HepG2 (cell line): ENCODE measurements around the gene SERINC2. TPM values are rescaled to one million over a fixed set of nuclear protein-coding genes. Genes with fewer than 3 reads are reported as not detected.

Source experiments
- ATF2 ChIP-seq: sonication (generic); formaldehyde crosslinking; IDR thresholded peaks from 2 replicates; pipeline ENCODE4 v1.4.0; 2020; ENCODE audit warnings: missing genetic modification reagents
- CTCF ChIP-seq: sonication (generic); formaldehyde crosslinking; IDR thresholded peaks from 2 replicates; pipeline ENCODE4 v1.5.0; 2020; ENCODE audit warnings: mild to moderate bottlenecking, missing genetic modification reagents, moderate library complexity
- ELK4 ChIP-seq: sonication (generic); formaldehyde crosslinking; IDR thresholded peaks from 2 replicates; pipeline ENCODE4 v1.9.0; 2021; ENCODE audit warnings: missing genetic modification reagents, borderline replicate concordance
- GATAD1 ChIP-seq: IDR thresholded peaks from 2 replicates; pipeline ENCODE4 v1.6.1; 2016; ENCODE audit warnings: missing genetic modification reagents, missing compliant biosample characterization
- NR2C2 ChIP-seq: sonication (generic); formaldehyde crosslinking; IDR thresholded peaks from 2 replicates; pipeline ENCODE4 v1.4.0; 2020; ENCODE audit warnings: missing genetic modification reagents, mild to moderate bottlenecking, moderate library complexity, borderline replicate concordance
- PITX1 ChIP-seq: sonication (generic); formaldehyde crosslinking; IDR thresholded peaks from 2 replicates; pipeline ENCODE4 v1.5.1; 2020; ENCODE audit warnings: mild to moderate bottlenecking, missing genetic modification reagents
- RBM22 ChIP-seq: fragments of 200-400 bp; formaldehyde crosslinking; optimal IDR thresholded peaks from 2 replicates; pipeline ENCODE3; 2017; ENCODE audit warnings: mild to moderate bottlenecking, low read length, moderate library complexity
- SMARCC2 ChIP-seq: fragments of 450-650 bp; IDR thresholded peaks from 2 replicates; pipeline ENCODE4 v1.6.1; 2017; ENCODE audit warnings: antibody characterized with exemption, mild to moderate bottlenecking
- ZFAT ChIP-seq: sonication (generic); formaldehyde crosslinking; conservative IDR thresholded peaks from 2 replicates; pipeline ENCODE4 v1.8.1; 2023; ENCODE audit warnings: missing genetic modification reagents, inconsistent platforms
- ZNF264 ChIP-seq: sonication (generic); formaldehyde crosslinking; IDR thresholded peaks from 2 replicates; pipeline ENCODE4 v1.4.0; 2020; ENCODE audit warnings: missing genetic modification reagents
- ZNF367 ChIP-seq: sonication (generic); formaldehyde crosslinking; IDR thresholded peaks from 2 replicates; pipeline ENCODE4 v1.4.0; 2020; ENCODE audit warnings: missing genetic modification reagents, borderline replicate concordance
- polyA plus RNA-seq, 8 experiments: library from polyadenylated mRNA; depleted of rRNA in 3 of 8; stranded (reverse) in 7 of 8; unstranded in 1 of 8; fragments of >200 nt; fragmentation: Illumina TruSeq in 4 of 8; extraction: Trizol in 4 of 8; gene quantifications; 2 replicates each; pipeline versions ENCODE4 v1.2.1 to v1.2.3, GENCODE V29; 2011 to 2016; ENCODE audit warnings: low read depth in 4 of 8, missing spikeins in 1 of 8, mixed read lengths in 1 of 8; ENCODE audit not compliant: insufficient read depth in 1 of 8
- total RNA-seq, 5 experiments: library from RNA; depleted of rRNA; stranded (reverse); fragments of >200 nt; fragmentation: Illumina TruSeq; extraction: Trizol; gene quantifications; 2 replicates each; pipeline ENCODE4 v1.2.3, GENCODE V29; 2016; ENCODE audit warnings: low read depth in 1 of 5
- TF ChIP-seq, protein P1 (sequence below): sonication (generic); formaldehyde crosslinking; IDR thresholded peaks from 2 replicates; pipeline ENCODE4 v1.5.0; 2020; ENCODE audit warnings: mild to moderate bottlenecking, missing genetic modification reagents

SERINC2 gene
- total and polyA plus RNA-seq, 2 of the 13 experiments (the other 11 are each of a cell fraction or from before 2014, with no cell fraction given): 4.8 to 126 TPM

GRCh38 chr1:31417148-31417547 is 4.1 kb downstream of the SERINC2 start (continued):
- TF ChIP-seq CTCF: 0 out of 2 replicates have a peak, but pooled peaks have one; percentile 19
- peak; percentile 70; the same call in 1 of the 2 replicates for TF ChIP-seq ATF2 (CRISPR knock-in tag)
- no peak for TF ChIP-seq ELK4 (CRISPR knock-in tag)
- no peak for TF ChIP-seq ZNF367 (CRISPR knock-in tag)
- TF ChIP-seq GATAD1: peak; percentile 65; the same call in 1 of the 2 replicates
- no peak for TF ChIP-seq RBM22
- TF ChIP-seq ZNF264: no peak
- TF ChIP-seq, protein P1, sequence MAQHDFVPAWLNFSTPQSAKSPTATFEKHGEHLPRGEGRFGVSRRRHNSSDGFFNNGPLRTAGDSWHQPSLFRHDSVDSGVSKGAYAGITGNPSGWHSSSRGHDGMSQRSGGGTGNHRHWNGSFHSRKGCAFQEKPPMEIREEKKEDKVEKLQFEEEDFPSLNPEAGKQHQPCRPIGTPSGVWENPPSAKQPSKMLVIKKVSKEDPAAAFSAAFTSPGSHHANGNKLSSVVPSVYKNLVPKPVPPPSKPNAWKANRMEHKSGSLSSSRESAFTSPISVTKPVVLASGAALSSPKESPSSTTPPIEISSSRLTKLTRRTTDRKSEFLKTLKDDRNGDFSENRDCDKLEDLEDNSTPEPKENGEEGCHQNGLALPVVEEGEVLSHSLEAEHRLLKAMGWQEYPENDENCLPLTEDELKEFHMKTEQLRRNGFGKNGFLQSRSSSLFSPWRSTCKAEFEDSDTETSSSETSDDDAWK: no peak
- TF ChIP-seq ZFAT (CRISPR knock-in tag): no peak
- TF ChIP-seq PITX1: peak; percentile 60; the same call in 1 of the 2 replicates
- TF ChIP-seq NR2C2 (CRISPR knock-in tag): peak; percentile 81
- no peak for TF ChIP-seq SMARCC2
